A549 (cell line): ENCODE measurements around the gene AURKB. TPM values are rescaled to one million over a fixed set of nuclear protein-coding genes. Genes with fewer than 3 reads are reported as not detected.

Experiments
- ATAC-seq, 2 experiments: fragments of 200-7000 bp in 1 of 2; fragments of >200 bp in 1 of 2; cut with Nextera tagmentation in 1 of 2; cut with Tn5 transposase in 1 of 2; 3 replicates each; pipeline versions ENCODE4 v1.8.0 to v1.9.1; 2018 to 2020; ENCODE audit warnings: mild to moderate bottlenecking in 1 of 2, moderate library complexity in 1 of 2
- CTCF ChIA-PET: fragments of 300-600 bp; sonication (Branson Sonifier 250); formaldehyde crosslinking; extraction: SDS; loops from one replicate; lab custom pipeline; 2021; ENCODE audit warnings: antibody characterized with exemption, inconsistent platforms; lab: Yijun Ruan, JAX
- POLR2A ChIA-PET: fragments of 350-600 bp; formaldehyde crosslinking; extraction: SDS; loops from one replicate; lab custom pipeline; 2021; ENCODE audit warnings: antibody characterized with exemption, inconsistent platforms; lab: Yijun Ruan, JAX
- DNase-seq, 2 experiments: peaks; one replicate each; pipeline versions ENCODE4 v3.0.0 to v3.0.0-alpha.2; 2011 to 2016; ENCODE audit warnings: low read depth in 1 of 2, low spot score in 1 of 2
- FAIRE-seq: peaks from 2 replicates; lab custom pipeline; 2011; peaks lifted over from hg19 to GRCh38; lab: Jason Lieb, UNC
- H3K27ac ChIP-seq, 2 experiments: fragments of >200 bp; sonication (Bioruptor Twin); formaldehyde crosslinking; 3 replicates each; pipeline ENCODE4 v1.5.1; 2016 to 2017
- H3K4me1 ChIP-seq: fragments of >200 bp; sonication (Bioruptor Twin); formaldehyde crosslinking; 3 replicates; pipeline ENCODE4 v1.6.1; 2016
- H3K4me2 ChIP-seq: fragments of >200 bp; sonication (Bioruptor Twin); formaldehyde crosslinking; 3 replicates; pipeline ENCODE4 v1.6.1; 2016
- H3K4me3 ChIP-seq: fragments of >200 bp; sonication (Bioruptor Twin); formaldehyde crosslinking; 3 replicates; pipeline ENCODE4 v1.5.1; 2016
- H3K9me3 ChIP-seq: fragments of >200 bp; sonication (Bioruptor Twin); formaldehyde crosslinking; 3 replicates; pipeline ENCODE4 v1.6.1; 2016
- ATOH8 ChIP-seq: fragments of 250-450 bp; sonication (Bioruptor Pico); IDR thresholded peaks from 2 replicates; pipeline ENCODE4 v1.5.0; 2020; ENCODE audit warnings: low read depth, mild to moderate bottlenecking, moderate library complexity
- BHLHE40 ChIP-seq: IDR thresholded peaks from 2 replicates; pipeline ENCODE4 v1.6.1; 2012; ENCODE audit warnings: low read depth, low read length, inconsistent platforms
- CEBPB ChIP-seq, 2 experiments: fragments of >200 bp in 1 of 2; sonication (Bioruptor Twin) in 1 of 2; formaldehyde crosslinking in 1 of 2; IDR thresholded peaks; 2 replicates each; pipeline ENCODE4 v1.6.1; 2012 to 2016
- CTCF ChIP-seq: fragments of >200 bp; sonication (Bioruptor Twin); formaldehyde crosslinking; IDR thresholded peaks from 3 replicates; pipeline ENCODE4 v1.5.1; 2016
- FOSL2 ChIP-seq, 2 experiments: fragments of 450-650 bp in 1 of 2; fragments of >200 bp in 1 of 2; sonication (Bioruptor Twin) in 1 of 2; formaldehyde crosslinking; IDR thresholded peaks; 2 replicates each; pipeline versions ENCODE4 v1.5.0 to v1.6.1; 2016 to 2020; ENCODE audit warnings: mild to moderate bottlenecking in 1 of 2, moderate library complexity in 1 of 2
- GATA3 ChIP-seq: IDR thresholded peaks from 2 replicates; pipeline ENCODE4 v1.6.1; 2012; ENCODE audit warnings: borderline replicate concordance
- HEYL ChIP-seq: fragments of 250-450 bp; sonication (Bioruptor Pico); IDR thresholded peaks from 2 replicates; pipeline ENCODE4 v1.8.0; 2021; ENCODE audit warnings: mild to moderate bottlenecking, moderate library complexity
- HMGXB4 ChIP-seq: fragments of 250-450 bp; sonication (Bioruptor Pico); IDR thresholded peaks from 2 replicates; pipeline ENCODE4 v1.5.0; 2021; ENCODE audit warnings: mild to moderate bottlenecking, moderate library complexity, borderline replicate concordance
- HOXA7 ChIP-seq: fragments of 250-450 bp; sonication (Bioruptor Pico); IDR thresholded peaks from 2 replicates; pipeline ENCODE4 v1.5.0; 2020; ENCODE audit warnings: mild to moderate bottlenecking, moderate library complexity
- HOXB13 ChIP-seq: fragments of 250-450 bp; sonication (Bioruptor Pico); IDR thresholded peaks from 2 replicates; pipeline ENCODE4 v1.5.0; 2020; ENCODE audit warnings: low read depth, mild to moderate bottlenecking, moderate library complexity
- HOXB5 ChIP-seq: fragments of 250-450 bp; sonication (Bioruptor Pico); IDR thresholded peaks from 2 replicates; pipeline ENCODE4 v1.5.0; 2020; ENCODE audit warnings: mild to moderate bottlenecking, moderate library complexity
- JUN ChIP-seq, 2 experiments: fragments of >200 bp; sonication (Bioruptor Twin); formaldehyde crosslinking; IDR thresholded peaks; 2 replicates in 1 of 2; 3 replicates in 1 of 2; pipeline ENCODE4 v1.6.1; 2016 to 2017
- KDM1A ChIP-seq: fragments of 200-600 bp; sonication (generic); IDR thresholded peaks from 2 replicates; pipeline ENCODE4 v1.6.1; 2016; ENCODE audit warnings: low read depth, mild to moderate bottlenecking
- MAFK ChIP-seq: fragments of 450-650 bp; IDR thresholded peaks from 2 replicates; pipeline ENCODE4 v1.6.1; 2014; ENCODE audit not compliant: partially characterized antibody
- MAX ChIP-seq: IDR thresholded peaks from 2 replicates; pipeline ENCODE4 v1.6.1; 2012
- MAZ ChIP-seq: fragments of 150-350 bp; IDR thresholded peaks from 2 replicates; pipeline ENCODE4 v1.6.1; 2014; ENCODE audit warnings: antibody characterized with exemption, low read depth, low read length, borderline replicate concordance
- RAD21 ChIP-seq, 2 experiments: fragments of >200 bp in 1 of 2; sonication (Bioruptor Twin) in 1 of 2; formaldehyde crosslinking in 1 of 2; IDR thresholded peaks in 1 of 2; conservative IDR thresholded peaks in 1 of 2; 2 replicates in 1 of 2; 3 replicates in 1 of 2; pipeline ENCODE4 v1.6.1; 2012 to 2018; ENCODE audit warnings: inconsistent platforms in 1 of 2
- RCOR1 ChIP-seq: fragments of 150-350 bp; IDR thresholded peaks from 2 replicates; pipeline ENCODE4 v1.6.1; 2014; ENCODE audit warnings: antibody characterized with exemption, low read length, low read depth
- REST ChIP-seq: fragments of 200-600 bp; sonication (generic); IDR thresholded peaks from 2 replicates; pipeline ENCODE4 v1.6.1; 2016; ENCODE audit warnings: antibody characterized with exemption, mild to moderate bottlenecking, moderate library complexity
- SMC3 ChIP-seq: fragments of >200 bp; sonication (Bioruptor Twin); formaldehyde crosslinking; IDR thresholded peaks from 3 replicates; pipeline ENCODE4 v1.6.1; 2018; ENCODE audit warnings: inconsistent platforms
- SREBF2 ChIP-seq: fragments of 450-650 bp; IDR thresholded peaks from 2 replicates; pipeline ENCODE4 v1.6.1; 2014; ENCODE audit warnings: mild to moderate bottlenecking, moderate library complexity
- TFCP2L1 ChIP-seq: fragments of 250-450 bp; sonication (Bioruptor Pico); IDR thresholded peaks from 2 replicates; pipeline ENCODE4 v1.5.0; 2021; ENCODE audit warnings: mild to moderate bottlenecking
- TP53 ChIP-seq: fragments of 250-450 bp; sonication (Bioruptor Pico); IDR thresholded peaks from 2 replicates; pipeline ENCODE4 v1.5.0; 2021; ENCODE audit warnings: mild to moderate bottlenecking, moderate library complexity
- ZNF302 ChIP-seq: fragments of 250-450 bp; sonication (Bioruptor Pico); IDR thresholded peaks from 2 replicates; pipeline ENCODE4 v1.9.0; 2021; ENCODE audit warnings: inconsistent platforms, mild to moderate bottlenecking, moderate library complexity
- WGBS: methylation state at CpG from one replicate; pipeline ENCODE4 v1.1.6; 2017; ENCODE audit errors: missing lambda C conversion rate; 5-methylcytosine and 5-hydroxymethylcytosine counted together
- polyA plus RNA-seq, 4 experiments: library from polyadenylated mRNA; depleted of rRNA in 3 of 4; stranded (reverse); fragments of >200 nt; fragmentation: RNase III in 1 of 4; extraction: RNeasy Plus Mini Kit Qiagen cat#74134 plus additional on column Dnase treatment in 1 of 4; gene quantifications; 2 replicates in 3 of 4; 3 replicates in 1 of 4; pipeline ENCODE4 v1.2.3, GENCODE V29; 2011 to 2017

AURKB gene
- polyA plus RNA-seq, 2 of the 4 experiments (the other 2 are of a cell fraction) = 51.0 to 130 TPM

GRCh38 chr17:8186787-8187516 is 23.4 kb downstream of the AURKB start:
- Histone ChIP-seq H3K27ac (peak overlapping the region; percentile 77 to 94), H3K9me3 (no peaks in the 10 kb centered on the region), H3K4me2 (peak overlapping the region; percentile 90), H3K4me3 (peak overlapping the region; percentile 59), H3K4me1 (peaks cover 27% of the 10 kb centered on the region)
- FAIRE-seq = no peak
- 1% methylated on average over 32 of the region's 32 CpGs for WGBS
- TF ChIP-seq HOXB13 (CRISPR knock-in tag) (0 out of 2 replicates have a peak, but pooled peaks have one; percentile 79), RAD21 (conservative IDR thresholded peaks at IDR 0.05 in 1 of 2, IDR thresholded peaks at IDR 0.05 in 1 of 2) (peak in 1 of 2 experiments; percentile 7; a peak in 2 of 5 replicates), MAZ (no peak; the same call in 1 of the 2 replicates), MAFK (peak; percentile 60), REST (peak; percentile 11; the same call in 1 of the 2 replicates), JUN (IDR thresholded peaks at IDR 0.05) (peak in 1 of 2 experiments; percentile 42; a peak in 4 of 5 replicates), HMGXB4 (CRISPR knock-in tag) (peak; percentile 91; the same call in 1 of the 2 replicates), HOXB5 (CRISPR knock-in tag) (peak; percentile 33), KDM1A (no peak), SREBF2 (peak; percentile 88), SMC3 (peak; percentile 16; the same call in 2 of the 3 replicates), CEBPB (IDR thresholded peaks at IDR 0.05) (peak in 1 of 2 experiments; percentile 77; a peak in 2 of 4 replicates), ATOH8 (no peak), RCOR1 (0 out of 2 replicates have a peak, but pooled peaks have one; percentile 11), CTCF (peak; percentile 20; the same call in 2 of the 3 replicates), FOSL2 (IDR thresholded peaks at IDR 0.05) (no peak), FOSL2 (CRISPR knock-in tag; IDR thresholded peaks at IDR 0.05) (peak; percentile 28), TFCP2L1 (CRISPR knock-in tag) (no peak), TP53 (CRISPR knock-in tag) (peak; percentile 85; the same call in 1 of the 2 replicates), GATA3 (peak; percentile 10; the same call in 1 of the 2 replicates), ZNF302 (CRISPR knock-in tag) (no peak), MAX (peak; percentile 39), BHLHE40 (peak; percentile 41; the same call in 1 of the 2 replicates), HEYL (CRISPR knock-in tag) (no peak), HOXA7 (CRISPR knock-in tag) (peak; percentile 59; the same call in 1 of the 2 replicates)
- CTCF ChIA-PET = interaction anchor here (0.6 to 11.3 kb wide), 14 partner anchors 10 to 197 kb away, joined by 3 to 164 read pairs (median 6); partner anchors contain the start of genes ALOXE3, AURKB and TMEM107
- ATAC-seq = peak; percentile 51 to 59
- peak; percentile 91 to 98 for DNase-seq
- POLR2A ChIA-PET = interaction anchor here (0.8 to 4.0 kb wide), 11 partner anchors 11 to 109 kb away, joined by 3 to 45 read pairs (median 7); partner anchors contain the start of genes AURKB, CTC1 and TMEM107
